DND-41 (cell line): ENCODE data around the gene GRIK4.

Source experiments
- ATAC-seq: fragments of 200-7000 bp; cut with Tn5 transposase; 3 replicates; pipeline ENCODE4 v1.9.1; 2021; ENCODE audit warnings: low read depth; ENCODE audit not compliant: insufficient read depth
- DNase-seq: peaks from one replicate; pipeline ENCODE4 v3.0.0-alpha.2; 2020
- H2AFZ ChIP-seq: 2 replicates; pipeline ENCODE4 v1.6.0; 2012; ENCODE audit warnings: low read depth, low read length
- H3K27ac ChIP-seq: 2 replicates; pipeline ENCODE4 v1.5.1; 2012; ENCODE audit warnings: low read length, inconsistent platforms
- H3K27me3 ChIP-seq: fragments of 200-600 bp; sonication (generic); 2 replicates; pipeline ENCODE4 v1.6.0; 2012; ENCODE audit warnings: low read length, mild to moderate bottlenecking, inconsistent platforms; ENCODE audit not compliant: insufficient read depth, poor library complexity
- H3K36me3 ChIP-seq: 2 replicates; pipeline ENCODE4 v1.5.1; 2012; ENCODE audit warnings: low read length, inconsistent platforms; ENCODE audit not compliant: insufficient read depth
- H3K4me1 ChIP-seq: 2 replicates; pipeline ENCODE4 v1.5.1; 2012; ENCODE audit warnings: mild to moderate bottlenecking, low read length; ENCODE audit not compliant: insufficient read depth
- H3K4me2 ChIP-seq: 2 replicates; pipeline ENCODE4 v1.6.0; 2012; ENCODE audit warnings: mild to moderate bottlenecking, moderate library complexity, low read length, inconsistent platforms; ENCODE audit not compliant: insufficient read depth
- H3K4me3 ChIP-seq, 2 experiments: fragments of 200-600 bp in 1 of 2; shearing (Covaris generic) in 1 of 2; 2 replicates each; pipeline ENCODE4 v1.5.1; 2012 to 2016; ENCODE audit warnings: inconsistent platforms in 2 of 2, low read length in 2 of 2, mild to moderate bottlenecking in 2 of 2, low read depth in 1 of 2, moderate library complexity in 1 of 2
- H3K79me2 ChIP-seq: 2 replicates; pipeline ENCODE4 v1.6.0; 2012; ENCODE audit warnings: low read length, inconsistent platforms; ENCODE audit not compliant: insufficient read depth
- H3K9ac ChIP-seq: 2 replicates; pipeline ENCODE4 v1.6.0; 2012; ENCODE audit warnings: low read depth, mild to moderate bottlenecking, inconsistent platforms, low read length, moderate library complexity
- H3K9me3 ChIP-seq: 2 replicates; pipeline ENCODE4 v1.5.1; 2012; ENCODE audit warnings: low read length, moderate library complexity, mild to moderate bottlenecking, inconsistent platforms; ENCODE audit not compliant: insufficient read depth, severe bottlenecking
- H4K20me1 ChIP-seq: 2 replicates; pipeline ENCODE4 v1.6.0; 2012; ENCODE audit warnings: low read length; ENCODE audit not compliant: insufficient read depth
- EZH2 ChIP-seq: IDR thresholded peaks from 3 replicates; pipeline ENCODE4 v1.6.1; 2012; ENCODE audit warnings: borderline replicate concordance, low read depth, mild to moderate bottlenecking, moderate library complexity, low read length, inconsistent platforms; ENCODE audit not compliant: severe bottlenecking
- TF ChIP-seq, protein P1 (sequence below): IDR thresholded peaks from 2 replicates; pipeline ENCODE4 v1.5.1; 2012; ENCODE audit warnings: borderline replicate concordance, low read length, moderate library complexity, mild to moderate bottlenecking; ENCODE audit not compliant: poor library complexity, severe bottlenecking; ENCODE audit errors: extremely low read depth

The GRIK4 gene

GRCh38 chr11:120606211-120607010 is 94.9 kb downstream of the GRIK4 start:
- no peak overlapping the region for H3K4me3 ChIP-seq
- H3K9me3 ChIP-seq: no peaks in the 10 kb centered on the region
- DNase-seq (no peak), ATAC-seq (no peak)
- H3K4me1 ChIP-seq: no peaks in the 10 kb centered on the region
- no peak overlapping the region for H2AFZ ChIP-seq
- TF ChIP-seq, protein P1, sequence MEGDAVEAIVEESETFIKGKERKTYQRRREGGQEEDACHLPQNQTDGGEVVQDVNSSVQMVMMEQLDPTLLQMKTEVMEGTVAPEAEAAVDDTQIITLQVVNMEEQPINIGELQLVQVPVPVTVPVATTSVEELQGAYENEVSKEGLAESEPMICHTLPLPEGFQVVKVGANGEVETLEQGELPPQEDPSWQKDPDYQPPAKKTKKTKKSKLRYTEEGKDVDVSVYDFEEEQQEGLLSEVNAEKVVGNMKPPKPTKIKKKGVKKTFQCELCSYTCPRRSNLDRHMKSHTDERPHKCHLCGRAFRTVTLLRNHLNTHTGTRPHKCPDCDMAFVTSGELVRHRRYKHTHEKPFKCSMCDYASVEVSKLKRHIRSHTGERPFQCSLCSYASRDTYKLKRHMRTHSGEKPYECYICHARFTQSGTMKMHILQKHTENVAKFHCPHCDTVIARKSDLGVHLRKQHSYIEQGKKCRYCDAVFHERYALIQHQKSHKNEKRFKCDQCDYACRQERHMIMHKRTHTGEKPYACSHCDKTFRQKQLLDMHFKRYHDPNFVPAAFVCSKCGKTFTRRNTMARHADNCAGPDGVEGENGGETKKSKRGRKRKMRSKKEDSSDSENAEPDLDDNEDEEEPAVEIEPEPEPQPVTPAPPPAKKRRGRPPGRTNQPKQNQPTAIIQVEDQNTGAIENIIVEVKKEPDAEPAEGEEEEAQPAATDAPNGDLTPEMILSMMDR: no peak
- no peak for TF ChIP-seq EZH2
- H3K27ac ChIP-seq: no peak overlapping the region
- H3K79me2 ChIP-seq: no peaks in the 10 kb centered on the region
- H3K9ac ChIP-seq: no peak overlapping the region
- no peaks in the 10 kb centered on the region; the same call in none of the 2 replicates for H4K20me1 ChIP-seq
- H3K36me3 ChIP-seq: no peaks in the 10 kb centered on the region
- H3K4me2 ChIP-seq: no peak overlapping the region
- peaks cover 13% of the 10 kb centered on the region for H3K27me3 ChIP-seq

GRCh38 chr11:120608061-120608460 is 96.5 kb downstream of the GRIK4 start:
- Histone ChIP-seq H3K79me2 (no peaks in the 10 kb centered on the region), H3K9me3 (no peaks in the 10 kb centered on the region), H3K27me3 (peaks cover 18% of the 10 kb centered on the region), H3K9ac (no peak overlapping the region), H3K36me3 (no peaks in the 10 kb centered on the region), H3K27ac (no peak overlapping the region), H3K4me3 (no peak overlapping the region), H3K4me1 (no peaks in the 10 kb centered on the region), H2AFZ (no peak overlapping the region), H4K20me1 (no peaks in the 10 kb centered on the region; the same call in none of the 2 replicates), H3K4me2 (no peak overlapping the region)
- no peak for TF ChIP-seq EZH2
- TF ChIP-seq, protein P1: no peak
- DNase-seq (no peak), ATAC-seq (no peak)

DNA sequence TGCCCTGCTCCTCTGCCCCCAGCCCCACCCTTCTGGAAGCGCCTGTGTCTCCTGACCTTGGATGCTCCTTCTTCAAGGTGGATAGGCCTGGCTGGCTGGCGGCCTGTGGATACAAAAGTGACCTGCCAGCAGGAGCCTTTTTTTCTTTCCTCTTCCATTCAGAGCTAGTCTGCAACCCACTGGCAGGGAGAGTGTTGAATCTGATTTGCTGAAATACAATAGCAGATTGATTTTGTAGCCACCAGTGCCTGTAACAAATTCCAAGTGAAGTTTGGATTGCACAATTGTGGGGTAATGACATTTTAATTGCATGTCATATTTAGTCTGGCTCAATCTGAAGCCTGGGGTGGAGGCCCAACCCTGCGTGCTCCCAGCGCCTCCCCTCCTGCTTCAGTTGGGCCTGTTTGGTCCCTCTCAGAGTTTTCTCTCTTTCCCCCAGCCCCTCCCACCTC is 97.2 kb downstream of the GRIK4 start:
- DNase-seq: no peak
- Histone ChIP-seq H3K4me3 (no peak overlapping the region), H3K4me2 (no peak overlapping the region), H3K36me3 (no peaks in the 10 kb centered on the region), H3K79me2 (no peaks in the 10 kb centered on the region), H3K27ac (no peak overlapping the region), H3K9ac (no peak overlapping the region), H3K4me1 (no peaks in the 10 kb centered on the region), H3K27me3 (peaks cover 18% of the 10 kb centered on the region), H2AFZ (no peak overlapping the region), H4K20me1 (no peaks in the 10 kb centered on the region; the same call in none of the 2 replicates), H3K9me3 (no peaks in the 10 kb centered on the region)
- no peak for TF ChIP-seq EZH2
- TF ChIP-seq, protein P1: no peak
- ATAC-seq: no peak
